Measurements from ENCODE around the gene USP13.

Gene USP13

DNA sequence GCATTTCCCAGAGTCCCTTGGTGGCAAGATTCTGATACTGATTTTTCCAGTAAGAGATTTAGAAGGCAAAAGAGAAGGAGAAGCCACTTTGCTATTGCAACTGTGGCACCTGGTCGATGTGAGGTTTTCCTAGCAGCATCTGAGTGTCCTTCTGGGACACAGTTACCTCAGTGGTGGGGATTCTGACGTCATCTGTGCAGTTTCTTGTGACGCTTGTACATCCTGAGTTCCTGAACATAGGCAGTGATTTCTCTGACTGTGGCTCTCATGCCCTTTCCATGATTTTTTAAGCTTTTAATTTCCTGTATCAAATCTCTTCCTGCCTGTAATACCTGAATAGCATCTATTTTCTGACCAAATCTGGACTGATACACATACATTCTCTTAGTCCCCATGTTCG is 8.9 kb downstream of the USP13 start:
- H3K9ac ChIP-seq (ENCODE audit: low read depth, low read length), result no peak overlapping the region

DNA sequence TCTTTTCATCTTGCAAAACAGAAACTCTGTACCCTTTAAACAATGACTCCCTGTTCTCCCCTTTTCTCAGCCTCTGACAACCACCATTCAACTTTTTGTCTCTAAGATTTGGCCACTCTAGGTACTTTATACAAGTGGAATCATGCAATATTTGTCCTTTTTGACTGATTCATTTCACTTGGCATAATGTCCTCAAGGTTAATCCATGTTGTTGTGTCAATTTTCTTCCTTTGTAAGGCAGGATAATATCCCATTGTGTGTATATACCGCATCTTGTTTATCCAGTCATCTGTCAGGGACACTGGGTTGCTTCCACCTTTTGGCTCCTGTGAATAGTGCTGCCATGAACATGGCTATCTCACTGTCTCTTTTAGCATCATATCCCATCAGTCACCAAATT is 10.3 kb downstream of the USP13 start:
- H3K9me3 ChIP-seq (ENCODE audit: insufficient read depth, low read depth, low read length), result no peaks in the 10 kb centered on the region
- H3K27me3 ChIP-seq (ENCODE audit: insufficient read depth, low read length), result no peaks in the 10 kb centered on the region
- no peak overlapping the region for H3K27ac ChIP-seq (ENCODE audit: low read length)
- no peak overlapping the region for H3K9ac ChIP-seq (ENCODE audit: low read depth, low read length)
- peaks cover 18% of the 10 kb centered on the region; the same call in 1 of the 2 replicates for H3K4me1 ChIP-seq (ENCODE audit: insufficient read depth, low read length)
- no peak overlapping the region for H3K4me3 ChIP-seq (ENCODE audit: low read length)
- H3K36me3 ChIP-seq (ENCODE audit: insufficient read depth, low read depth, low read length), result no peaks in the 10 kb centered on the region

More for the DNA sequence above, 8.9 kb downstream of the USP13 start:
- no peaks in the 10 kb centered on the region for H3K36me3 ChIP-seq (ENCODE audit: insufficient read depth, low read depth, low read length)
- no peaks in the 10 kb centered on the region for H3K27me3 ChIP-seq (ENCODE audit: insufficient read depth, low read length)
- no peak overlapping the region for H3K27ac ChIP-seq (ENCODE audit: low read length)
- no peak overlapping the region for H3K4me3 ChIP-seq (ENCODE audit: low read length)
- H3K9me3 ChIP-seq (ENCODE audit: insufficient read depth, low read depth, low read length), result no peaks in the 10 kb centered on the region
- H3K4me1 ChIP-seq (ENCODE audit: insufficient read depth, low read length), result peaks cover 15% of the 10 kb centered on the region; the same call in 1 of the 2 replicates

DNA sequence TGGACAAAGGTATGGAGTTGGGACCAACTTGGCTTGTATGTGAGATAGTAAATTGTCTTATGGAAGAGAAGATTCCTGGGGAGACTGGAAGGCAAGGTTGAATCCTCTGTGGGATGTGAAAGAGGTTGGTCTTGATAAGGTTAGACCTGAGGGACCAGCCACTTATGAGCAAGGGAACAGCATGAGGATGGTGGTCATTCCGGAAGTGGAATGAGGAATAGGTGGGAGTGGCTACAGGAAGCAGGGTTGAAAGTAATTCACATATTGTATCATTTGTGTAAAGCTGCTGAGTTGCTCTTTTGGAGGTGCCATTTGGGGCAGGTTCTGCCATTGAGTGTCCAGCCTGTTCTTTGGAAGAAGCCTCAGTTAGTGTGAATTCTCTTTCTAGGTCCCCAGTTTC is 13.2 kb downstream of the USP13 start:
- no peaks in the 10 kb centered on the region for H3K27me3 ChIP-seq (ENCODE audit: insufficient read depth, low read length)
- H3K4me3 ChIP-seq (ENCODE audit: low read length), result no peak overlapping the region
- H3K9me3 ChIP-seq (ENCODE audit: insufficient read depth, low read depth, low read length), result no peaks in the 10 kb centered on the region
- H3K27ac ChIP-seq (ENCODE audit: low read length), result no peak overlapping the region
- H3K9ac ChIP-seq (ENCODE audit: low read depth, low read length), result no peak overlapping the region
- H3K4me1 ChIP-seq (ENCODE audit: insufficient read depth, low read length), result peaks cover 15% of the 10 kb centered on the region; the same call in 1 of the 2 replicates
- no peaks in the 10 kb centered on the region for H3K36me3 ChIP-seq (ENCODE audit: insufficient read depth, low read depth, low read length)

DNA sequence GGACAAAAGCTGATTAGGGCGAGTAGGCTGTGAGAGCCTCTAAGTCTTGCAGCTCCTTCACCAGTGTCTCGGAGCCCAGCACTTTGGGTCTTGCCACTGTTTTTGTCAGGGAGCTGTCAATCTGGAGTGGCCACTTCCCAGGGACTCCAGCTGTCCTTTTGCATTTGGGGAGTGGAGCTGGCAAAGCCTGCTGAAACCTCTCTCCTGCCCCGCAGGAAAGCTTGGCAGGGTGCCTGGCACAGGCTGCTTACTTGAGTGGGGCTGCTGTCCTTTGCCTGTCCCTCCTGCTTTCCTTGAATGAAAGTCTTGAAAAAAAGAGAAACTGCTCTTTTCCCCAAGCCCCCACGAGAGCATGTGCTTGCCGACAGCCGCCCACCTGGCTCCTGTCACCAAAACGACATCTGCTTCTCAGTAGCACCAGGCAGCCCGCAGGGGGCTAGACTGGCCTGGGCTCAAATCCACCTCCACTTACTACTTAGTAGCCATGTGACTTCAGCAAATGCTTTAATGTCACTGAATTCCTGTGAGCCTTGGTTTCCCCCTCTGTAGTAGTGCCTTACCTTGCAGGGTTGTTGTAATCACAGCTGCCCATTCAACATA is 13.7 kb downstream of the USP13 start:
- Histone ChIP-seq H3K4me3 (ENCODE audit: low read length) (no peak overlapping the region), H3K9ac (ENCODE audit: low read depth, low read length) (no peak overlapping the region), H3K27me3 (ENCODE audit: insufficient read depth, low read length) (no peaks in the 10 kb centered on the region), H3K36me3 (ENCODE audit: insufficient read depth, low read depth, low read length) (no peaks in the 10 kb centered on the region), H3K27ac (ENCODE audit: low read length) (no peak overlapping the region), H3K9me3 (ENCODE audit: insufficient read depth, low read depth, low read length) (no peaks in the 10 kb centered on the region), H3K4me1 (ENCODE audit: insufficient read depth, low read length) (peaks cover 16% of the 10 kb centered on the region; the same call in 1 of the 2 replicates)

DNA sequence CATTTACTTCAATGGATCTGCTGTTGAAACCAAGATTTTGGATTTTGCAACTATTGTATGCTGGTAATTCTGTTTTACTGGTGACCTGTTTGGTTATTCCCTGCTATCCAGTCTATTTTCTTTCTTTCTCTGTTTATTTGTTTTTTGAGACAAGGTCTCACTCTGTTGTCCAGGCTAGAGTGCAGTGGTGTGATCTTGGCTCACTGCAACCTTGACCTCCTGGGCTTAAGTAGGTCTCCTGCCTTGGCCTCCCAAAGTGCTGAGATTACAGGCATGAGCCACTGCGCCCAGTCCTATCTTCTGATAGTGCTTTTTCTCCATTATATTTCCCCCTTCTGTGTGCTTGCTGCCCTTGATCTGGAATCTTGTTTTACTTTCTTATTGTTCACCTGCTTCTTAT is 15.6 kb downstream of the USP13 start:
- Histone ChIP-seq H3K9me3 (ENCODE audit: insufficient read depth, low read depth, low read length) (no peaks in the 10 kb centered on the region), H3K4me3 (ENCODE audit: low read length) (no peak overlapping the region), H3K27ac (ENCODE audit: low read length) (no peak overlapping the region), H3K36me3 (ENCODE audit: insufficient read depth, low read depth, low read length) (no peaks in the 10 kb centered on the region), H3K4me1 (ENCODE audit: insufficient read depth, low read length) (peaks cover 22% of the 10 kb centered on the region), H3K27me3 (ENCODE audit: insufficient read depth, low read length) (no peaks in the 10 kb centered on the region), H3K9ac (ENCODE audit: low read depth, low read length) (no peak overlapping the region)

DNA sequence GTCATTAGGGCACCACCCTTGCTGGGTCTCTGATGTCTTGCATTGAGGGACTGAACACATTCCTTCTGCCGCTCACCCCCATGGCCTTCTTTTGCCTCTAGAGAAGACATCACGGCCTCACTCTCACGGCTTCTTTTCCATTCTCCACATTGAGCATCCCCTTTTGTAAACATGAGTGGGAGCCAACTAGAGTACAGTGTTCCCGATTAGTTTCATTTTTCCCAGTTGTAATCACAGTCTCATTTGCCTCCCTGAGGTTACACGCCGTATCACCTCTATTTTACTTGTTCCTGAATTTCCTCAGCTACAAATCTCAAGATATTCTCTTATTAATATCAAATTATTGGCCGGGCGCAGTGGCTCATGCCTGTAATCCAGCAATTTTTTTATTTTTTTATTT is 17.5 kb downstream of the USP13 start:
- Histone ChIP-seq H3K27ac (ENCODE audit: low read length) (no peak overlapping the region), H3K9ac (ENCODE audit: low read depth, low read length) (no peak overlapping the region), H3K9me3 (ENCODE audit: insufficient read depth, low read depth, low read length) (no peaks in the 10 kb centered on the region), H3K36me3 (ENCODE audit: insufficient read depth, low read depth, low read length) (no peaks in the 10 kb centered on the region), H3K4me1 (ENCODE audit: insufficient read depth, low read length) (peaks cover 22% of the 10 kb centered on the region), H3K27me3 (ENCODE audit: insufficient read depth, low read length) (no peaks in the 10 kb centered on the region), H3K4me3 (ENCODE audit: low read length) (no peak overlapping the region)

DNA sequence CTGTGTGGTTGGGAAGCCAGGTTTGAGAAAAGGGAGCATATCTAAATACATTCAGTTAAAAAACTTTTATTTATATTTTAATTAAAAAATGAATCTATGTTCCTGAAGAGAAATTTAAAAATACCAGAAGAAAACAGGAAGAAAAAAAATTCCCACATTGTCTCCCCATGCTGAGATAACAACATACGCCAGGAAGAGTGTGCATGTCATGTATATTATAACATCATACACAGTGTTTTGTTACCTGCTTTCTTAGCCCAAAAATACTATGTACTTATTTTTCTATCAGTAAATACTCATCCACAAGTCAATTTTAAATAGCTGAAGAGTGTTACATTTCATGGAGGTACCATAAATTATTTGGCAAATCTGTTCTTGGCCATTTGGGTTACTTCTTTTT is 18.5 kb downstream of the USP13 start:
- H3K36me3 ChIP-seq (ENCODE audit: insufficient read depth, low read depth, low read length), result no peaks in the 10 kb centered on the region
- H3K27ac ChIP-seq (ENCODE audit: low read length), result no peak overlapping the region
- H3K27me3 ChIP-seq (ENCODE audit: insufficient read depth, low read length), result no peaks in the 10 kb centered on the region
- H3K4me1 ChIP-seq (ENCODE audit: insufficient read depth, low read length), result peaks cover 18% of the 10 kb centered on the region
- H3K9ac ChIP-seq (ENCODE audit: low read depth, low read length), result no peak overlapping the region
- H3K4me3 ChIP-seq (ENCODE audit: low read length), result no peak overlapping the region
- no peaks in the 10 kb centered on the region for H3K9me3 ChIP-seq (ENCODE audit: insufficient read depth, low read depth, low read length)

DNA sequence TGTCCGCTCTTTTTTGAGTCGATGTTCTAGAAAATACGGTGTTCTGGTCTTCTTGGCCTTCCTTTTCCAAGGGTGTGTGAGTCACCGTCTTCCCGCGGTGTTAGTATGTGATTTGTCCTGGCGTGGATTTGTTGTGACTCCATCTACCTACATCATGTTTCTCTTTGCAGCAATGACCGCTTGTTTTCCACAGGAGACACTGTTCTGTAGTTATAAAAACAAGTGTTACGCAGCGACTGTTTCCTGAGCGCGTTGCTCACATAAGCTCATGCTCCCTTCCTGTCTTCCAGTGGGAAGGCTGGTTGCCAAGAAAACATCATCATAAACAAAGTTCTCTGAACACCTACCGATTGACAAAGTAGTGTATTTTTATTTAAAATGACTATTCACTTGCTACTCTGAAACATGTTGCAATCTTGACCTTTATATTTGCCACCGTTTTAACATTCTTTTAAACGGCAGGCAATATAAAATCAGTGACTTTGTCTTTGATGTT is 19.0 kb downstream of the USP13 start:
- no peak overlapping the region for H3K9ac ChIP-seq (ENCODE audit: low read depth, low read length)
- H3K36me3 ChIP-seq (ENCODE audit: insufficient read depth, low read depth, low read length), result no peaks in the 10 kb centered on the region
- no peaks in the 10 kb centered on the region for H3K27me3 ChIP-seq (ENCODE audit: insufficient read depth, low read length)
- peaks cover 13% of the 10 kb centered on the region for H3K4me1 ChIP-seq (ENCODE audit: insufficient read depth, low read length)
- no peak overlapping the region for H3K4me3 ChIP-seq (ENCODE audit: low read length)
- no peaks in the 10 kb centered on the region for H3K9me3 ChIP-seq (ENCODE audit: insufficient read depth, low read depth, low read length)
- no peak overlapping the region for H3K27ac ChIP-seq (ENCODE audit: low read length)

DNA sequence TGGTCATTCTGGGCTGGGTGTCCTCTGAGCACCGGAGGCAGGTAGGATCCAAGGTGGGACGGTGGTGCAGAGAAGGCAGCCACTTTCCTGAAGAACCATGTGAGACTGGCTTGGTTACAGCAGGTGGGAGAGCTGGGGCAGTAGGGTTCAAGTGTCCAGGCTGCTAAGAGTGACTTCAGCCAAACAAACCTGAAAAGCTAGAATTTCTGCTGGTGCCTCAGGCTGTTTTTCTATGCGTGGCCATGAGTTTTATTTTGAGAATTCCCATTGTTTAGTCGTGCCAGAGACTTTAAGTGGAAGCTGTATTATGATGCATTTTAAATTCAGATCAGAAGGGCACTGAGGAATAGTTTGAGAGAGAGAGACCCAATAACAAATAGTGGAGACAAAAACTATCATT is 20.1 kb downstream of the USP13 start:
- no peak overlapping the region for H3K27ac ChIP-seq (ENCODE audit: low read length)
- H3K4me3 ChIP-seq (ENCODE audit: low read length), result no peak overlapping the region
- no peaks in the 10 kb centered on the region for H3K27me3 ChIP-seq (ENCODE audit: insufficient read depth, low read length)
- no peaks in the 10 kb centered on the region for H3K9me3 ChIP-seq (ENCODE audit: insufficient read depth, low read depth, low read length)
- H3K9ac ChIP-seq (ENCODE audit: low read depth, low read length), result no peak overlapping the region
- H3K36me3 ChIP-seq (ENCODE audit: insufficient read depth, low read depth, low read length), result no peaks in the 10 kb centered on the region
- H3K4me1 ChIP-seq (ENCODE audit: insufficient read depth, low read length), result peaks cover 11% of the 10 kb centered on the region

DNA sequence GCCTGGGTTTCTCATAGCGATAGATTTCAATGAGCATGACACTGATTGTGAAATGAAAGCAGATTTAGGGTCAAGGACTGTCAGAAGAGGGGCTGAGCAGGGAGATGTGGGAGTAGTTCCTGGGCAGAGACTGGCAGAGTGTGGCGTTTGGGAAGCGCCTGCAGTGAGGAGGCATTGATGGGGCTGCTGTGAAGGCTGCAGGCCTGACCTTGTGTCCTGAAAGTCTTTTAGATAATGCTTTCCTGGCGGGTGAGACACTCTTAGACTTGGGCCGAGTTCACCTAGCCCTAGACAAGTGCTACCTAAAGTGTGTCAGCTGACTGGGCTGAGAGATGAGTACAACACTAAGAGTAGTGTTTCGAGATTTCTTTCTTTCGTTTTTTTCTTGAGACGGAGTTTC is 20.7 kb downstream of the USP13 start:
- no peaks in the 10 kb centered on the region for H3K27me3 ChIP-seq (ENCODE audit: insufficient read depth, low read length)
- no peak overlapping the region for H3K9ac ChIP-seq (ENCODE audit: low read depth, low read length)
- H3K9me3 ChIP-seq (ENCODE audit: insufficient read depth, low read depth, low read length), result no peaks in the 10 kb centered on the region
- H3K4me3 ChIP-seq (ENCODE audit: low read length), result no peak overlapping the region
- H3K36me3 ChIP-seq (ENCODE audit: insufficient read depth, low read depth, low read length), result no peaks in the 10 kb centered on the region
- no peak overlapping the region for H3K27ac ChIP-seq (ENCODE audit: low read length)
- peaks cover 11% of the 10 kb centered on the region for H3K4me1 ChIP-seq (ENCODE audit: insufficient read depth, low read length)

DNA sequence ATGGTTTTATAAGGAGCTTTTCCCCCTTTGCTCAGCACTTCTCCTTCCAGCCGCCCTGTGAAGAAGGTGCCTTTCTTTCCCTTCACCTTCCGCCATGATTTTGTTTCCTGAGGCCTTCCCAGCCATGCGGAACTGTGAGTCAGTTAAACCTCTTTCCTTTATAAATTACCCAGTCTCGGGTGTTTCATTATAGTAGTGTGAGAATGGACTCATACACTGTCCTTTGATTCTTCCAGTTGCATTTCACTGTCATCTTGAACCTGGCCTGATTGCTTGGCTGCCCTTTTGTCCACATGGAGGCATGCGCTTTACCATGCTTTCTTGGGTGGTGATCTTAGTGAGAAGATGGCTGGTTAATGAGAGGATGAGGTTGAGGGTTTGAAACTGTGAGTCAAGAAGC is 23.2 kb downstream of the USP13 start:
- Histone ChIP-seq H3K27me3 (ENCODE audit: insufficient read depth, low read length) (no peaks in the 10 kb centered on the region), H3K4me1 (ENCODE audit: insufficient read depth, low read length) (peaks cover 13% of the 10 kb centered on the region), H3K9me3 (ENCODE audit: insufficient read depth, low read depth, low read length) (no peaks in the 10 kb centered on the region), H3K9ac (ENCODE audit: low read depth, low read length) (no peak overlapping the region), H3K36me3 (ENCODE audit: insufficient read depth, low read depth, low read length) (no peaks in the 10 kb centered on the region), H3K4me3 (ENCODE audit: low read length) (no peak overlapping the region), H3K27ac (ENCODE audit: low read length) (no peak overlapping the region)

DNA sequence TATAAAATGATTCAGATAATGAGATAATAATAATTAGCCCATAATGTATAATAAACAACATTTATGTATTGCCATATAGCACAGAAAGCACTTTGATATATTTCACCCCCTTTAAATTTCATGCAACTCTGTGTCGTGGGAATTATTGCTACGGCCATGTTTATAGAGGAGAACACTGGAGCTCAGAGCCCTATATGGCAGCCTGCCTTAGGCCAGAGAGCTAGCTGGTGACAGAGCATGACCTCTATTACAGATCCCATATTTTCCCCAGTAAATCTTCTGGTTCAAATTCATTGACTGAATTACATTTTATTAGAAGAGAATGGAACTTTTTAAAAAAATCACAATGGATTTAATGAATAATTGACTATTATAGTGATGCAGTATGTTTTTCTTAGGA is 25.0 kb downstream of the USP13 start:
- Histone ChIP-seq H3K9me3 (ENCODE audit: insufficient read depth, low read depth, low read length) (no peaks in the 10 kb centered on the region), H3K27me3 (ENCODE audit: insufficient read depth, low read length) (no peaks in the 10 kb centered on the region), H3K36me3 (ENCODE audit: insufficient read depth, low read depth, low read length) (no peaks in the 10 kb centered on the region), H3K4me1 (ENCODE audit: insufficient read depth, low read length) (peaks cover 6% of the 10 kb centered on the region; the same call in 1 of the 2 replicates), H3K9ac (ENCODE audit: low read depth, low read length) (no peak overlapping the region), H3K4me3 (ENCODE audit: low read length) (no peak overlapping the region), H3K27ac (ENCODE audit: low read length) (no peak overlapping the region)
